SK-N-SH treated with all-trans-retinoic acid at 6 μM for 48 hours (cell line): ENCODE data around the gene AKNA.

ENCODE experiments used
- ATAC-seq: fragments of 200-7000 bp; cut with Tn5 transposase; 3 replicates; pipeline ENCODE4 v1.9.1; 2020; ENCODE audit warnings: mild to moderate bottlenecking, moderate library complexity
- ARNTL ChIP-seq: fragments of 450-650 bp; formaldehyde crosslinking; IDR thresholded peaks from 2 replicates; pipeline ENCODE4 v1.5.0; 2020; ENCODE audit warnings: low read depth, mild to moderate bottlenecking, moderate library complexity, borderline replicate concordance
- BACH2 ChIP-seq: fragments of 250-450 bp; sonication (Bioruptor Pico); IDR thresholded peaks from 2 replicates; pipeline ENCODE4 v1.9.0; 2021; ENCODE audit warnings: mild to moderate bottlenecking, borderline replicate concordance
- CSDC2 ChIP-seq: fragments of 250-450 bp; sonication (Bioruptor Pico); IDR thresholded peaks from 2 replicates; pipeline ENCODE4 v1.5.0; 2020; ENCODE audit warnings: mild to moderate bottlenecking, moderate library complexity
- ESRRG ChIP-seq: fragments of 250-450 bp; sonication (Bioruptor Pico); IDR thresholded peaks from 2 replicates; pipeline ENCODE4 v1.6.1; 2021; ENCODE audit warnings: mild to moderate bottlenecking
- ISL1 ChIP-seq: fragments of 250-450 bp; sonication (Bioruptor Pico); IDR thresholded peaks from 2 replicates; pipeline ENCODE4 v2.1.2; 2022; ENCODE audit warnings: mild to moderate bottlenecking, moderate library complexity
- OSR1 ChIP-seq: fragments of 250-450 bp; sonication (Bioruptor Pico); IDR thresholded peaks from 2 replicates; pipeline ENCODE4 v1.8.0; 2022; ENCODE audit warnings: moderate library complexity, mild to moderate bottlenecking, inconsistent platforms
- PPARA ChIP-seq: fragments of 250-450 bp; sonication (Bioruptor Pico); IDR thresholded peaks from 2 replicates; pipeline ENCODE4 v1.5.0; 2020; ENCODE audit warnings: mild to moderate bottlenecking, borderline replicate concordance
- RARB ChIP-seq: fragments of 250-450 bp; sonication (Bioruptor Pico); IDR thresholded peaks from 2 replicates; pipeline ENCODE4 v1.8.0; 2021; ENCODE audit warnings: mild to moderate bottlenecking, moderate library complexity
- SNAI2 ChIP-seq: fragments of 250-450 bp; sonication (Bioruptor Pico); IDR thresholded peaks from 2 replicates; pipeline ENCODE4 v1.5.0; 2020; ENCODE audit warnings: mild to moderate bottlenecking, moderate library complexity
- TCF4 ChIP-seq: fragments of 250-450 bp; sonication (Bioruptor Pico); IDR thresholded peaks from 2 replicates; pipeline ENCODE4 v1.8.0; 2021; ENCODE audit warnings: mild to moderate bottlenecking, moderate library complexity, borderline replicate concordance
- TOX ChIP-seq: fragments of 250-450 bp; sonication (Bioruptor Pico); IDR thresholded peaks from 2 replicates; pipeline ENCODE4 v1.8.0; 2021; ENCODE audit warnings: mild to moderate bottlenecking, moderate library complexity, borderline replicate concordance
- ZC3H10 ChIP-seq: fragments of 250-450 bp; sonication (Bioruptor Pico); IDR thresholded peaks from 2 replicates; pipeline ENCODE4 v1.5.1; 2021; ENCODE audit warnings: mild to moderate bottlenecking, moderate library complexity
- ZNF565 ChIP-seq: fragments of 450-650 bp; formaldehyde crosslinking; conservative IDR thresholded peaks from 2 replicates; pipeline ENCODE4 v1.5.0; 2020; ENCODE audit warnings: low read depth, mild to moderate bottlenecking, moderate library complexity
- ZNF70 ChIP-seq: fragments of 450-650 bp; formaldehyde crosslinking; IDR thresholded peaks from 2 replicates; pipeline ENCODE4 v1.5.0; 2020; ENCODE audit warnings: mild to moderate bottlenecking, moderate library complexity
- ZNF8 ChIP-seq: fragments of 450-650 bp; formaldehyde crosslinking; IDR thresholded peaks from 2 replicates; pipeline ENCODE4 v1.5.0; 2020; ENCODE audit warnings: mild to moderate bottlenecking, moderate library complexity
- TF ChIP-seq, protein P1 (sequence below): fragments of 250-450 bp; sonication (Bioruptor Pico); IDR thresholded peaks from 2 replicates; pipeline ENCODE4 v1.8.0; 2021; ENCODE audit warnings: low read depth, mild to moderate bottlenecking, moderate library complexity, borderline replicate concordance
- TF ChIP-seq, protein P2 (sequence below): fragments of 250-450 bp; sonication (Bioruptor Pico); IDR thresholded peaks from 2 replicates; pipeline ENCODE4 v1.8.0; 2020; ENCODE audit warnings: mild to moderate bottlenecking, moderate library complexity, borderline replicate concordance
- TF ChIP-seq, protein P3 (sequence below): fragments of 250-450 bp; sonication (Bioruptor Pico); IDR thresholded peaks from 2 replicates; pipeline ENCODE4 v1.5.1; 2021; ENCODE audit warnings: mild to moderate bottlenecking, moderate library complexity

Gene AKNA

DNA sequence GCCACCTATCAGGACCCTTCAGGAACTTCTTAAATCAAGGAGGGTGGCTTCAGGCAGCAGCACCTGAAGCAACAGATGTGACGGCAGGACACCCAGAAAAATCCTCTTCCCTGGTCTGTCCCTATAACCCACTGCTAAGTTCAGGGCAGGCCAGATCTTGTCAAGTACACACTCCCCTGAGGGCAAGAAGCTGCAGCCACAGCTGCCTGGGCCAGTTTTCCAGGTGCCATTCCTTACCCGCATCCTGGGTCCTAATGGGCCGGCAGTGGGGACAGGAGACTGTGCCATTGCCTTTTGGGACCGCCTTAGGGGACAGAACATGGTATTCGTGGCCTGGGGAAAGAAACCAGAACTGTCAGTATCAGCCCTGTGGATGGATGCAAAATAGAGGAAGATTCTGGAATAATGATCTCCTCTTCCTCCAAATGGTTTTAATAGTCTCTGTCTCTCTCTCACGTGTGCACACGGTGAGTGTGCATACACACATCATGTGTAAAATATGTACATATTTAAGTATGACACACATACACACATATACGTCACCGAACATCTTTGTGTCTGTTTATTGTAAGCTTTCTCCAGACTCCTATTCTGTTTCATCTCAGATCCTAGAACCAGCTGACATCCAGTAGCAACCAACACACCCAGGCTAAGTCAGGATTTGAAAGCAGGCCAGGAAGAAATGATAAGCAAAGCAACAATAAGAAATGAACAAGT lies 44.2 kb downstream of the AKNA start:
- ATAC-seq = no peak

DNA sequence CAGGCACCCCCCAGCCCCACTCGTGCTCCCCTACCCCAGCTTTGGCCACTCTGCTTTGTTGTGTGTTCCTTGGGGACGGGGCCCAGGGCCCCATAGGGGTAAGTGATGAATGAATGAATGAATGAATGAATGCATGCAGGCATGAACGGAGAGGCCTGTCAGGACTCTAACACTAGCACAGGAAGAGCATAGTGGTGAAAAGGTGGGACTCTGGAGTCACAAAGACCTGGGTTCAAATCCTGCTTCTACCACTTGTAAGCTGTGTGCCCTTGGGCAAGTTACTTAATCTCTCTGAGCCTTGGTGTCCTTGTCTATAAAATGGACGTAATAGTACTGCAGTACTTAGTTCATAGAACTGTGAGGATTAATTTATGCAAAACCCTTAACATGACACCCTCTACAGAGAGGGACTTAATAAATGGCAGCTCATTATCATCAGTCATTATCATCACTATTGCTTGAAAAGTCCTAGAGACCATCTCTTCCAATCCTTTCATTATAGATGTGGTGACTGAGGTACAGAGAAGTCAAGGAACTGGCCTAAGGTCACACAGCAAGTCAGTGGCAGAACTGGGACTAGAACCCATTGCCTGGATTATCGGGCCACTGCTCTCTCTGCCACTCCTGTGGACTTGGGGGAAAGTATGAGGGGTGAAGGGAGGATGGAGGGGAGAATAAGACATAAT lies 44.9 kb downstream of the AKNA start:
- TF ChIP-seq ESRRG (CRISPR knock-in tag) (no peak), PPARA (CRISPR knock-in tag) (no peak), OSR1 (CRISPR knock-in tag) (no peak), SNAI2 (no peak), ZNF565 (CRISPR knock-in tag) (no peak), RARB (CRISPR knock-in tag) (no peak), ARNTL (CRISPR knock-in tag) (no peak)
- TF ChIP-seq, protein P1, sequence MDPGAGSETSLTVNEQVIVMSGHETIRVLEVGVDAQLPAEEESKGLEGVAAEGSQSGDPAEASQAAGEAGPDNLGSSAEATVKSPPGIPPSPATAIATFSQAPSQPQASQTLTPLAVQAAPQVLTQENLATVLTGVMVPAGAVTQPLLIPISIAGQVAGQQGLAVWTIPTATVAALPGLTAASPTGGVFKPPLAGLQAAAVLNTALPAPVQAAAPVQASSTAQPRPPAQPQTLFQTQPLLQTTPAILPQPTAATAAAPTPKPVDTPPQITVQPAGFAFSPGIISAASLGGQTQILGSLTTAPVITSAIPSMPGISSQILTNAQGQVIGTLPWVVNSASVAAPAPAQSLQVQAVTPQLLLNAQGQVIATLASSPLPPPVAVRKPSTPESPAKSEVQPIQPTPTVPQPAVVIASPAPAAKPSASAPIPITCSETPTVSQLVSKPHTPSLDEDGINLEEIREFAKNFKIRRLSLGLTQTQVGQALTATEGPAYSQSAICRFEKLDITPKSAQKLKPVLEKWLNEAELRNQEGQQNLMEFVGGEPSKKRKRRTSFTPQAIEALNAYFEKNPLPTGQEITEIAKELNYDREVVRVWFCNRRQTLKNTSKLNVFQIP (CRISPR knock-in tag) = no peak
- TF ChIP-seq, all 23 proteins: peak for 0
- ATAC-seq = no peak

More for the DNA sequence above, 44.2 kb downstream of the AKNA start:
- TF ChIP-seq BACH2 (CRISPR knock-in tag) (no peak), ZC3H10 (CRISPR knock-in tag) (no peak), ZNF70 (no peak), PPARA (CRISPR knock-in tag) (no peak), TOX (CRISPR knock-in tag) (no peak), CSDC2 (CRISPR knock-in tag) (no peak), ISL1 (CRISPR knock-in tag) (no peak)
- TF ChIP-seq, protein P1 (CRISPR knock-in tag) = no peak
- TF ChIP-seq, all 23 proteins: peak for 0

DNA sequence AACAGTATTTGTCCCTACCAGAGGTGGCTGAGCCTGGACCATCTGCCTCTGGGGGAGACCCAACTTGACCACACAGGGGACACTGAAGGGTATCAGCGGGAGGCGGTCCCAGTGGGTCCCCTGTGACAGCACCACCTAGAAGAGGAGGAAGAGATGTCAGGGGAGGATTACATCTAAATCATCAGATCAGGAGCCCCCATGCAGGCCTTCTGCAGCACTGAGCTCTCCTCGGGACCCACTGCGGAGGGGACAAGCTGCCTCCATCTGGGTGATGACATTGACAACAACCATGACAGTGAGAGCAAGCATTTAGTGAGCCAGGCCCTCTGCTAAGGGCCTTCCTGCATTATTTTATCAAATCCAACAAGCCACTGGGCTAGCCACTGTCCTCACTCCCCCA lies 45.8 kb downstream of the AKNA start:
- no peak for ATAC-seq
- TF ChIP-seq ZNF8 (no peak), OSR1 (CRISPR knock-in tag) (no peak)
- TF ChIP-seq, all 23 proteins: peak for 0

DNA sequence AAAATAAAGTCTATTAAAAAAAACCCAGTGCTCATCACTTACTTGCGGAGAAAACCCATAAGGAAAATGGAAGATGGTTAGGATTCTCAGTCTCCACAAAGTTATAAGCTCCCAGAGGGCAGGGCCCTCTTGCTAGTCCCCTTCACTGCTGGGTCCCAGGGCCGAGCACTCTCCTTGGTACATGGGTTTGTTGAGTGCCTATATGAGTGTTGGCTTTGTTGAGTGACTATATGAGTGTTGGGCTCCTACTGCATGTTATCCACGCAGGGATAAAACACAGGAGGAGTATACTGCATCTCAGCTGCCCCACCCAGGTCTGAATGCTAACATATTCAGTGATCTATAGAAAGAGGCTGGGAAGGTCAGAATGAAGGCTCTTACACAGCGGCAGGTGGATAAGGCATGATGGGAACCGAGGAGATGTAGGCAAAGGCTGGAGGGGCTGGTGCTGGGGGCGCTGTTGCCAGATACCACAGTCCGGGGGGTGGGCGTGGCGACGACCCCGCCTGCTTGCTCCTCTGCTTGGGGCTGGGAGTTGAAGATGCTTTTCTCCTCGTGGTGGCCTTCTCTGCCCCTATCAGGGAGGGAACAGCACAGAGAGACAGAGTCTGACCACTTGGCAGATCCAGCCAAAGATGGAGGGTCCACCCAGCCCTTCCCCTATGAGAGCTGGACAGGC lies 46.5 kb downstream of the AKNA start:
- TF ChIP-seq ZNF70 (no peak), TCF4 (CRISPR knock-in tag) (no peak), CSDC2 (CRISPR knock-in tag) (no peak), OSR1 (CRISPR knock-in tag) (no peak), ISL1 (CRISPR knock-in tag) (no peak), BACH2 (CRISPR knock-in tag) (no peak), ZC3H10 (CRISPR knock-in tag) (no peak)
- TF ChIP-seq, protein P2, sequence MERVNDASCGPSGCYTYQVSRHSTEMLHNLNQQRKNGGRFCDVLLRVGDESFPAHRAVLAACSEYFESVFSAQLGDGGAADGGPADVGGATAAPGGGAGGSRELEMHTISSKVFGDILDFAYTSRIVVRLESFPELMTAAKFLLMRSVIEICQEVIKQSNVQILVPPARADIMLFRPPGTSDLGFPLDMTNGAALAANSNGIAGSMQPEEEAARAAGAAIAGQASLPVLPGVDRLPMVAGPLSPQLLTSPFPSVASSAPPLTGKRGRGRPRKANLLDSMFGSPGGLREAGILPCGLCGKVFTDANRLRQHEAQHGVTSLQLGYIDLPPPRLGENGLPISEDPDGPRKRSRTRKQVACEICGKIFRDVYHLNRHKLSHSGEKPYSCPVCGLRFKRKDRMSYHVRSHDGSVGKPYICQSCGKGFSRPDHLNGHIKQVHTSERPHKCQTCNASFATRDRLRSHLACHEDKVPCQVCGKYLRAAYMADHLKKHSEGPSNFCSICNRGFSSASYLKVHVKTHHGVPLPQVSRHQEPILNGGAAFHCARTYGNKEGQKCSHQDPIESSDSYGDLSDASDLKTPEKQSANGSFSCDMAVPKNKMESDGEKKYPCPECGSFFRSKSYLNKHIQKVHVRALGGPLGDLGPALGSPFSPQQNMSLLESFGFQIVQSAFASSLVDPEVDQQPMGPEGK (CRISPR knock-in tag) = no peak
- TF ChIP-seq, protein P3, sequence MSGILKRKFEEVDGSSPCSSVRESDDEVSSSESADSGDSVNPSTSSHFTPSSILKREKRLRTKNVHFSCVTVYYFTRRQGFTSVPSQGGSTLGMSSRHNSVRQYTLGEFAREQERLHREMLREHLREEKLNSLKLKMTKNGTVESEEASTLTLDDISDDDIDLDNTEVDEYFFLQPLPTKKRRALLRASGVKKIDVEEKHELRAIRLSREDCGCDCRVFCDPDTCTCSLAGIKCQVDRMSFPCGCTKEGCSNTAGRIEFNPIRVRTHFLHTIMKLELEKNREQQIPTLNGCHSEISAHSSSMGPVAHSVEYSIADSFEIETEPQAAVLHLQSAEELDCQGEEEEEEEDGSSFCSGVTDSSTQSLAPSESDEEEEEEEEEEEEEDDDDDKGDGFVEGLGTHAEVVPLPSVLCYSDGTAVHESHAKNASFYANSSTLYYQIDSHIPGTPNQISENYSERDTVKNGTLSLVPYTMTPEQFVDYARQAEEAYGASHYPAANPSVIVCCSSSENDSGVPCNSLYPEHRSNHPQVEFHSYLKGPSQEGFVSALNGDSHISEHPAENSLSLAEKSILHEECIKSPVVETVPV = no peak
- no peak for ATAC-seq
